ENCODE results near the gene MRPL55.

The MRPL55 gene

DNA sequence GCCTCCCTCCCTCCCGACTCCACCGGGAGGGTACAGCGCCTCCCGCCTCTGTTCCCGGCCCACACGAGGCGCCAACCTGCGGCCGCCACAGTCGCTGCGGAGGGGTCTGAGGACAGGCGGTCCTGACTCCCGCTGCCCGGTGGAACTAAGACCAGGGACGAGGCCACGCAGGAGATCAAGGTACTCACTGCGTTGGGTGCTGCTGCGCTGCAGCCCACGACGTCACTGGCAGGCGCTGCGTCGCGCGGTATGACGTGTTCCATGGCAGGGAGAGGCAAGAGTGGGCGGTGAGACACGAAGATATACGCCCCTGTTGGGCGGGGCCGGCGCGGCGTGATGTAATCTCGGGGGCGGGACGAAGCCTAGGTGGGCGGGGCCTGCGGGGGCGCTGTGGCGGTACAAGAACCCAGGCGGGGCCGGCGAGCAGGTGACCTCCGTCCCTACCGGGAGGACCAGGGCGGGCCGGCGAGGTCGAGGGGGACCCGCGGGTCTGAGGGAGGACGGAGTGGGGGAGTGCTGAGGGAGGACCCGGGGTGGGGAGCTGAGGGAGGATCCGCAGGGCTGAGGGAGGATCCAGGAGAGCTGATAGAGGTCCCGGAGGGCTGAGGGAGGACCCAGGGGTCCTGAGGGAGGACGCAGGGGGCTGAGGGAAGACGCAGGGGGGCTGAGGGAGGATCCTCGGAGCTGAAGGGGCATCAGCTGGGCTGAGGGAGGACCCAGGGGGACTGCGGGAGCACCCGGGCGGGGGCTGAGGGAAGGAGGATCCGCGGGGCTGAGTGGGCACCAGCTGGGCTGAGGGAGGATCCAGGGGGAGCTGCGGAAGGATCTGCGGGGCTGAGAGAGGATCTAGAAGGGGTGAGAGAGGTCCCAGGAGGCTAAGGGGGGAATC lies at the start of gene MRPL55:
Gene MRPL55 (minus strand): TSS at position 227 of the 889 bp plus-strand sequence. CDS start 1,039 bp downstream, outside the sequence.
- Mint-ChIP-seq H3K27ac (peak within 1 kb of the TSS; percentile 87), H3K4me3 (peak within 1 kb of the TSS; percentile 92), H3K9me3 (ENCODE audit: low read depth) (no peaks in the 10 kb centered on the region), H3K36me3 (no peaks in the 10 kb centered on the region), H3K27me3 (no peaks in the 10 kb centered on the region), H3K4me1 (ENCODE audit: low read depth) (peaks cover 28% of the 10 kb centered on the region)

DNA sequence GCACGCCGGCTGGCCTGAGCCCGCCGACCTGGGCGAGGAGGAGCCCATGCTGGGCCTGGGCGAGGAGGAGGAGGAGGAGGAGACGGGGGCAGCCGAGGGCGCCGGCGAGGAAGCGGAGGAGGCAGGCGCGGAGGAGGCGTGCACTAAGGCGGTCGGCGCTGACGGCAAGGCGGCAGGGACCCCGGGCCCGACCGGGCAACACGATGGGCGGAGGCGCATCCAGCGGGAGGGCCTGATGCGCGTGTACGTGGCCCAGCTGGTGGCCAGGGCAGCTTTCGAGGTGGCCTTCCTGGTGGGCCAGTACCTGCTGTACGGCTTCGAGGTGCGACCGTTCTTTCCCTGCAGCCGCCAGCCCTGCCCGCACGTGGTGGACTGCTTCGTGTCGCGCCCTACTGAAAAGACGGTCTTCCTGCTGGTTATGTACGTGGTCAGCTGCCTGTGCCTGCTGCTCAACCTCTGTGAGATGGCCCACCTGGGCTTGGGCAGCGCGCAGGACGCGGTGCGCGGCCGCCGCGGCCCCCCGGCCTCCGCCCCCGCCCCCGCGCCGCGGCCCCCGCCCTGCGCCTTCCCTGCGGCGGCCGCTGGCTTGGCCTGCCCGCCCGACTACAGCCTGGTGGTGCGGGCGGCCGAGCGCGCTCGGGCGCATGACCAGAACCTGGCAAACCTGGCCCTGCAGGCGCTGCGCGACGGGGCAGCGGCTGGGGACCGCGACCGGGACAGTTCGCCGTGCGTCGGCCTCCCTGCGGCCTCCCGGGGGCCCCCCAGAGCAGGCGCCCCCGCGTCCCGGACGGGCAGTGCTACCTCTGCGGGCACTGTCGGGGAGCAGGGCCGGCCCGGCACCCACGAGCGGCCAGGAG lies 49.3 kb upstream of the MRPL55 start:
- H3K27ac Mint-ChIP-seq: no peak overlapping the region
- H3K36me3 Mint-ChIP-seq: no peaks in the 10 kb centered on the region
- peaks cover 53% of the 10 kb centered on the region for H3K4me1 Mint-ChIP-seq (ENCODE audit: low read depth)
- H3K27me3 Mint-ChIP-seq: no peaks in the 10 kb centered on the region
- H3K9me3 Mint-ChIP-seq (ENCODE audit: low read depth): no peaks in the 10 kb centered on the region
- H3K4me3 Mint-ChIP-seq: no peak overlapping the region

DNA sequence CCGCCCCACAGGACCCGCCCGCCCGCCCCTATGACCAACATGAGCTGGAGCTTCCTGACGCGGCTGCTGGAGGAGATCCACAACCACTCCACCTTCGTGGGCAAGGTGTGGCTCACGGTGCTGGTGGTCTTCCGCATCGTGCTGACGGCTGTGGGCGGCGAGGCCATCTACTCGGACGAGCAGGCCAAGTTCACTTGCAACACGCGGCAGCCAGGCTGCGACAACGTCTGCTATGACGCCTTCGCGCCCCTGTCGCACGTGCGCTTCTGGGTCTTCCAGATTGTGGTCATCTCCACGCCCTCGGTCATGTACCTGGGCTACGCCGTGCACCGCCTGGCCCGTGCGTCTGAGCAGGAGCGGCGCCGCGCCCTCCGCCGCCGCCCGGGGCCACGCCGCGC lies 48.6 kb upstream of the MRPL55 start:
- Mint-ChIP-seq H3K4me3 (no peak overlapping the region), H3K36me3 (no peaks in the 10 kb centered on the region), H3K27ac (peak overlapping the region; percentile 66), H3K27me3 (no peaks in the 10 kb centered on the region), H3K4me1 (ENCODE audit: low read depth) (peaks cover 51% of the 10 kb centered on the region), H3K9me3 (ENCODE audit: low read depth) (no peaks in the 10 kb centered on the region)

DNA sequence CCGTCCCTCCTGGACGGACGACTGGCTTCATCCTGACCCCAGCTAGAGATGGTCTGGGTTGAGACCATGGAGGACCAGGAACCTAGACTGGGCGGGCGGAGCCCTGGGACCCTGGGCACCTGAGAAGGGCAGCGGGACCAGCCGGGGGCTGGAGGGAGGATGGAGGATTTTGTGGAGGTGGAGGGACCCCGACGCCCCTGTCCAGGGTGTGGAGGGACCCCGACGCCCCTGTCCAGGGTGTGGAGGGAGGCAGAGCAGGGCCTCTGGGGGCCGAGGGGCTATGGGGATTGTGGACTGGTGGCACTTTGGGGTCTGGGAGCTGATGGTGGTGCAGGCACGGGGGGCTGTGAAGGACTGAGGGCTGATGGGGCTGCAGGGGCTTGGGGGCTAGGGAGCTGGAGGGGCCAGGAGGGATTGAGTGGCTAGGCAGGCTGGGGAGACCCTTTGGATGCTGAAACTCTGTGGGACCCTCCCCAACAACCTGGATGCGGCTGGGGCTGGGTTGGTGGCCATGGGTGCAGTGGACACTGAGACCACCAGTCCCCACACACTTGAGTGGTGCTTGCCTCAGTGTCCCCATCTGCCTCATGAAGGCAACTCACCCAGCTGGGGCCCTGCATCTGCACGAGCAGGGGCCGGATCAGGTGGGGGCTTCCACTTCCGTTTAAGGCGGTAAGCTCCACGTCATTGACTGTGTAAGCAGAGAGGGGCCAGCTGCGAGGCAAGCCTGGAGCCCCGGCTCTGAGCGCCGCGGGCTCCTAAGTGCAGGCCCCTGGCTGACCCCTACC lies 48.0 kb upstream of the MRPL55 start:
- Mint-ChIP-seq H3K4me3 (peak overlapping the region; percentile 62), H3K4me1 (ENCODE audit: low read depth) (peaks cover 50% of the 10 kb centered on the region), H3K27me3 (no peaks in the 10 kb centered on the region), H3K9me3 (ENCODE audit: low read depth) (no peaks in the 10 kb centered on the region), H3K27ac (peak overlapping the region; percentile 66), H3K36me3 (no peaks in the 10 kb centered on the region)

DNA sequence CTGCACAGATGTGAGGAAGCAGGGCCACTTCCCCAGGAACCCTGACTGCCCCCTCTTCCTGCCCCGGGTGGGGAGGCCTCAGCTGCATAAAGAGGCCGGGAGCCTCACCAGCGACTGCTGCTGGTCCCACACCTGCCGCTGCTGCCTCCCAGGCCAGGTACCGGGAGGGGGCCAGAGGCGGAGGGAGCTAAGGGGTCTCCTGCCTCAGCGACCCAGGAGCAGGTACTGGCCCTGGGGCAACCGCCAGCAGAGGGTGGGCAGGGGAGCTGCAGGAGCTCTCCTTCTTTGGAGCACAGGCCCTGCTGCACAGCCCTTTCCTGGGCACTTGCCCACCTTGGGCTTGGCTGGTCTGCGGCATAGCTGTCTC lies 47.4 kb upstream of the MRPL55 start:
- H3K27ac Mint-ChIP-seq: no peak overlapping the region
- peaks cover 43% of the 10 kb centered on the region for H3K4me1 Mint-ChIP-seq (ENCODE audit: low read depth)
- no peaks in the 10 kb centered on the region for H3K9me3 Mint-ChIP-seq (ENCODE audit: low read depth)
- peak overlapping the region; percentile 54 for H3K4me3 Mint-ChIP-seq
- H3K36me3 Mint-ChIP-seq: no peaks in the 10 kb centered on the region
- H3K27me3 Mint-ChIP-seq: no peaks in the 10 kb centered on the region

DNA sequence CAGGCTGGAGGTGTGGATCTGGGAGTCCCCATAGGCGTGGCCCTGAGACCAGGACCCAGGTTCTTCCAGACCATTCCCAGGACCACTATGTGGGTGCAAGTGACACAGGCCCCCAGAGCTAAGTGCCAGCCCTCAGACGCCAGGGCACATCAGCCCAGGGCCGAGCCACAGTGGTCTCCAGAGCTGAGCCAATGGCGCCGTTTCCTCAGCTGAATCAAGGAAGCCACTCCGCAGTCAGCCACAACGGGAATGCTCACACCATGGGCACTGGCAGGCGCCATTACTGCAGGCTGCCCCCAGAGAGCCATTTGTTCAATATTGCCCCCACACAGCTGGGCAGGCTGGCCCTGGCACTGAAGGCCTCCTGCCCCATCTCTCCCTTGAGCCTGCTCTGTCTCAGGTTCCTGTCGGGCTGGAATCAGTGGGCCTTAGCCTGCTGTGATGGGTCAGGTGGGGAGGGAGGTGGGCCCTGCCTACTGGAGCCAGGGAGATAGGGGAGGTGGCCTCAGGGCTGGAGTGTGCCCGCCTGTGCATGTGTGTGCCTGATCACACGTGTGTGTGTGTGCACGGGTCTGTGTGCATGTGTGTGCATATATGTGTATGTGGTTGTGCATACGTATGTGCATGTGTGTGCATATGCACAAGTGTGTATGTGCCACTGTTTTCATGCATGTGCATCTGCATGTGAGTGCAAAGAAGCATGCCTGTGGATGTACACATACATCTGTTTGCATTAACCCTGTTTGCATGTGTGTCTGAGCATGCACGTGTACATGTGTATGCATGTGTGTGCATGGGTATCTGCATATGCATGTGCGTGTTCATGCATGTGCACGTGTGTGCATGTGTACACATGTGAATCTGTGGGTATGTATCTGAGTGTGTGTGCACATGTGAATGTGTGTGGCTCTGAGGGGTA lies 46.8 kb upstream of the MRPL55 start:
- H3K4me1 Mint-ChIP-seq (ENCODE audit: low read depth): peaks cover 40% of the 10 kb centered on the region
- H3K4me3 Mint-ChIP-seq: peak overlapping the region; percentile 42
- H3K27me3 Mint-ChIP-seq: no peaks in the 10 kb centered on the region
- no peaks in the 10 kb centered on the region for H3K9me3 Mint-ChIP-seq (ENCODE audit: low read depth)
- no peaks in the 10 kb centered on the region for H3K36me3 Mint-ChIP-seq
- no peak overlapping the region for H3K27ac Mint-ChIP-seq

DNA sequence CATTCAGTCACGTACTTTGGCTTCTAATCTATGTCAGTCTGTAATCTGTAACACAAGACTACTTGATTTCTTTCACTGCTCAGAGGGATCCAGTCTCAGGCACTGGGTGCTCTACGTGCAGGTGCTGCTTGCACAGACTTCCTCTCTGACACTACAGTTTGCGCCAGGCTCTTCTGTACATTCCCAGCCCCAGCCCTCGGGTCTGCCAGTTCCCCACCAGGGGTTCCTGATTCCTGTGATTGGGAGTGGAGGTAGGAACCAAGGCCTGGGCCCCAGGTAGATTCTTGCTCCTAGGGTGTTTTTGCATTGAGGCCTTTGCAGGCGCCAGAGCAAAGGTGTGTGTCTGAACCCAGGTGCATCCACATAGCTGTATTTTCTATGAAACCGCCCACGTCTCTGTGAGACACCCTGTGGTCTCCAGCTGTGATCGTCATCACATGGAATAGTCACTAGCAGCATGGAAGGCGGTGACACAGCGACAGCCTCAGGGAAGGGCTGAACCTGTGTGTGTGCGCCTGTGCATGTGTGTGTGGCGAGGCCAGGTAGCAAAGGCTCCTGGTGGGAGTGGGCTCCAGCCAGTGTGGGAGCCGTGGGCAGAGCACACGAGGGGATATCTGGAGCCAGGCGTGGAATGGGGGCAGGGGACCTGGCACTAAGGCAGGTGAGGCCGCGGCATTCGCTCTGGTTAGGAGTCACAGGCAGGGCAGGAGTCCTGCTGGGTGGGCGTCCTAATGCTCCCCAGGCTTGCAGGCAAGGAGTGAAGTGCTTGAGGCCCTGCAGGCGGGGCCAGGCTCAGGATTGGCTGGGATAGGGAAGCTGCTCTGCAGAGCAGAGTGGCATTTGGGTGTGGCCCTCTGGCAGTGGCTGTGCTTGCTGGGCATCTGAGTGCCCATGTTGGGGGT lies 45.8 kb upstream of the MRPL55 start:
- H3K4me3 Mint-ChIP-seq: peak overlapping the region; percentile 66
- peak overlapping the region; percentile 86 for H3K27ac Mint-ChIP-seq
- H3K9me3 Mint-ChIP-seq (ENCODE audit: low read depth): no peaks in the 10 kb centered on the region
- peaks cover 40% of the 10 kb centered on the region for H3K4me1 Mint-ChIP-seq (ENCODE audit: low read depth)
- H3K36me3 Mint-ChIP-seq: no peaks in the 10 kb centered on the region
- H3K27me3 Mint-ChIP-seq: no peaks in the 10 kb centered on the region

DNA sequence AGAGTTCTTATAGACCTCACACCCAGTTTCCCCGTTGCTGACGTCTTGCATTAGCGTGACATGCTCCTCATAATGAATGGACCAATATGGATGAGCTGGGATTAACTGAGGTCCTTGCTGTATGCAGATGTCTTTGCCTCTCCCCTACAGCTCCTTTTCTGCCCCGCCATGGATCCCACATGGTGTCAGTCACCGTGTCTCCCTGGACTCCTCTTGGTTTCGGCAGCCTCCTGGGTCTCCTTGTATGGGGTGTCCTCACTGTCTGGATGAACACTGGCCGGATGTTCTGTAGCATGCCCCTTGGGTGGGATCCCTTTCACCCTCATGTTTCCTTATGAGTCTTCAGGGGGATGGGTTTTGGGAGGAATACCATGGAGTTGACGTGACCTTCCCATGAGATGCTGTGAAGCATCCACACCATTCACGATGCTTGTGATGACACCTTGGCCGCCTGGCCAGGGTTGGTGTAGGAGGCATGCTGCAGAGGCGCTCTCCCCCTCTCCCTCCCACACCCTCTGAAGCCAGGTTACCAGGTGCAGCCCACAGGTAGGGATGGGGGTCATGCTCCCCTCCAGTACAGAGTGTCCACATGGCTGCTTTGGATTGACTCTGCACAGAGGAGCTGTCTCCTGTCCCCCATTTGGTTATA lies 45.0 kb upstream of the MRPL55 start:
- Mint-ChIP-seq H3K27me3 (no peaks in the 10 kb centered on the region), H3K36me3 (no peaks in the 10 kb centered on the region), H3K4me1 (ENCODE audit: low read depth) (peaks cover 37% of the 10 kb centered on the region), H3K4me3 (no peak overlapping the region), H3K9me3 (ENCODE audit: low read depth) (no peaks in the 10 kb centered on the region), H3K27ac (peak overlapping the region; percentile 86)

DNA sequence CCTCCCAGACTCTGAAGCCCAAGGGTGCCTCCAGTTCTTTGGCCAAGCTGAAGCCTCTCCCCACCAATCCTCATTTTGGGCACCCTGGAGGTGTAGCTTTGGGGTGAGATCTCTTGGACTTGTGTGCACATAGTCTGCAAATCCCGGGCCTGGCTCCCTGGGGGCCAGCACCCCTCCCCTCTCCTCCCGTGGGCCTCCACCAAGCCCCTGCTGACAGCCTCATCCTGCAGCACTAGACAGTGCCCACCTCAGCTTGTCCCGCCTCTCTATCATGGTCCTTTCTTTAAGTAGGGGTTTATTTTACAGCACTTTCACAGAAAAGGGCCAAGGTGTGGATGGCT lies 43.8 kb upstream of the MRPL55 start:
- Mint-ChIP-seq H3K27me3 (no peaks in the 10 kb centered on the region), H3K9me3 (ENCODE audit: low read depth) (no peaks in the 10 kb centered on the region), H3K4me1 (ENCODE audit: low read depth) (peaks cover 37% of the 10 kb centered on the region), H3K36me3 (no peaks in the 10 kb centered on the region), H3K27ac (peak overlapping the region; percentile 41), H3K4me3 (no peak overlapping the region)

DNA sequence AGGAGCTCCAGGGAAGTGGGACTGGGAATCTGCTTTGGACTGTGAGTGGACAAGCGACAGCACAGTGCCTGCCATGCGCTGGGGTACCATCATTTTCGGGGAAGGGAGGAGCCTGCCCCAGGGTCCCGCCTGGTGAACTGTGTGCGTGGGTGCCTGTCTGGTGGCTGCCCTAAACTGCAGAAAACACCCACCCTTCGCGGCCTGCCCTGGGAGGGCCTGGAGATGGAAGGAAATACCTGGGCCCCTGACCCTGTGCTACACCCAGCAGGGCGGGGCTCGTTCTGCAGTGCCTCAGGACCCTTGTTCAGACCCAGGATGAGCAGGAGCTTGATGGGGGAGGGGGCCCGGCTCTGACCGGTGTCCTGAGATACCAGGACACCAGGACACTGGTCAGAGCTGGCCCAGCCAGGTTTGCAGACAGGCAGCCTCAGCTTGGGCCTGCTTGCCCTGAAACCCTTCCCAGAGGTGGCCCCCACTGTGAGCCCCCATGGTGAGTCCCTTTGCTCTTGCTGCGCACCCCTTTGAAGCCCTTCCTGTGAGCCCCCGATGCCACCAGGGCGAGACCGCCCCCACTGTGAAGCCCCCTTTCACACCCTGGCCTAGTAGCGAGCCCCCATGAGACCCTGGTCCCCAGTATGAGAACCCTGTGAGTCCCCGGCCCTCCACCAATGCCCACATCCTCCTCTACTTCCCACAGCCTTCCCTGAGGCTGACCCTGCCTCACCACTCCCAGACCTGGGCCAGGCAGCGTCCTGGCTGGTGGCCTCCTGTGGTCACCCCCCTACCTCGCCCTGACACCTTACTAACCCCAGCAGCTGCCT lies 43.2 kb upstream of the MRPL55 start:
- Mint-ChIP-seq H3K27ac (peak overlapping the region; percentile 41), H3K9me3 (ENCODE audit: low read depth) (no peaks in the 10 kb centered on the region), H3K36me3 (no peaks in the 10 kb centered on the region), H3K4me3 (no peak overlapping the region), H3K4me1 (ENCODE audit: low read depth) (peaks cover 33% of the 10 kb centered on the region), H3K27me3 (no peaks in the 10 kb centered on the region)

DNA sequence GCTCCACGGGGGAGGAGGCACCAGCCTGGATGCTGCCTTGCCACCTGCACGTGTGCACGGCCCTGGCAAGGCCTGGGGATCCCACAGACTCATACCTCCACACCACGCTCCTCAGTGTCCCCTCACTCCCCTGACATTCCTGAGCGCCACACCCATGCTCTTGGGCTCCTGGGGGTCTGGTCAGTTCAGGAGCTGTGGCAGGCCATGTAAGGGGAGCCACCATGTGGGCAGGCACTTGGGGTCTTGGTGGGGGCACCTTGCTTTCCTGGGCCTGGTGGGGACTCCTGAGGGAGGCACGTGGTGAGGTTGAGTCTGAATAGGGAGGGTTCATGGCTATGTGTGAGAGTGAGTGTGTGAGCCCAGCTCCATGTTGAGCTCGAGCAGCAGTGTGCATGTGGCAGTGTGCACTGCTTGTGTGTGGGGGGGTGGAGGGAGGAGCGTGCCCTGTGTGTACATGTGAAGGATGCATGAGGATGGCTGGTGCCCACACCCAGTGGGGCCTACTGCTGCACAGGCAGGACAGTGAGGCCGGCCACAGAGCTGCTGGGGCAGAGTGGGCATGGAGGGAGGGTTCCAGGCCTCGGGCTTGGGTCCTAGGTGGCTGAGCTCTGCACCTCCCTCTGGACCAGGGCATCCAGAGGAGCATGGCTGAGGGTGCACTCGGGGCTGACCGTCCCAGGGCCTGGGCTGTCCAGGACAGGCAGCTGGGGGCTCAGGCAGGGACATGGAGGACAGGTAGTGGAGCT lies 42.3 kb upstream of the MRPL55 start:
- Mint-ChIP-seq H3K4me1 (ENCODE audit: low read depth) (peaks cover 26% of the 10 kb centered on the region), H3K27me3 (no peaks in the 10 kb centered on the region), H3K4me3 (no peak overlapping the region), H3K9me3 (ENCODE audit: low read depth) (no peaks in the 10 kb centered on the region), H3K36me3 (no peaks in the 10 kb centered on the region), H3K27ac (no peak overlapping the region)
